AG20443 (cell line): Measurements from ENCODE around the gene JPH3.
"Not testable (repeated sequence)": the region's sequence is repeated elsewhere in the genome, so short reads cannot be mapped to it uniquely, and the experiment has no call there.

Source experiments
- DNase-seq: peaks from one replicate; pipeline ENCODE4 v3.0.0; 2012; ENCODE audit warnings: low spot score, mixed read lengths

Gene JPH3

DNA sequence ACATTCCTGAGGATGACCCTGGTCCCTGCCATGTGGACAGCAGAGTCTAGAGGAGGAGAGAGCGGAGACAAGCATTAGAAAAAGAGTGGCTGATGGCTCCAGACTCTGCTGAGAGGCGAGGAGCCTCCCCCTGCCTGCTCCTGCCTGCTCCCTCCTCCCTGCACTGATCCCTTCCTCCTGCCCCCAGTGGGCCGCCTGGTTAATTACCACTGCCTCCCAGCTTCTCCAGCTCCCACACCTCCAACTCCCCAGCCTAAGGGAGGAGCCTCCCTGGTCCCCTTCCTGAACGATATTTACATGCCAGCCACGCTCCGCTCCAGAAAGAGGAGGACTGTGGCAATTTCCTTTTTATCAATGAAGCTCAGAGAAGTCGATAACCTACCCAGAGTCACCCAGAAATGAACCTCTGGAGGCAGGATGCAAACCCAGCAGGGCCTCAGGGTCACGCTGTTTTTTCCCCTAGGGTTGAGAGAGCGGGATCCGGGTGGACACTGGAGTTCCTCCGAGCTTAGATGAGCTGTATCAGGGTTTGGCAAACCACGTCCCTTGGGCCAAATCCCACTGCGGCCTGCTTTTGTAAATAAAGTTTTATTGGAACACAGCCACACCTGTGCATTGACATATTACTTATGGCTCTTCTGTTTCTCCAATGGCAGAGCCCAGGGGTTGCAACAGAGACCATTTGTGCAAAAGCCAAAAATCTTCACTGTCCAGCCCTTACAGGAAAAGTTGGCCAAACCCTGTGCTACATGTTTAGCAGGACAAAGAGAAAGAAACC is 27.1 kb upstream of the JPH3 start:
- no peak for DNase-seq

DNA sequence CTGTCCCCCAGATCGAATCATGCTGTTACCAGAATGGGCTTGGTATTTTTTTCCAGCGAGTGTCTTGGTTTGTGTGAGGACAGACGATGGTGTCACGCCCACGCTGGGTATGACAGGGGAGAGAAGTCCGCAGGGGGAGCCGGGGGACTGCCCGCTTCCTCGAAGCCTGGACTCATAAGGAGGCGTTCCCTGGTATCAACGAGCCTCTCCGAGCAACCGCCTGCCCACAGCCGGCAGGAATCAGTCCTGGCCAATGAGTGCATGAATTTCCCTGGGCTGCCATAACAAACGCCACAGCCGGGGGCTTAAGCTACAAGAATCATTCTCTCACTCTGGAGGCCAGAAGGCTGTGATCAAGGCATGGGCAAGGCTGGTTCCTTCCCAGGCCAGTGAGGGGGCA is 26.1 kb upstream of the JPH3 start:
- DNase-seq, result no peak

DNA sequence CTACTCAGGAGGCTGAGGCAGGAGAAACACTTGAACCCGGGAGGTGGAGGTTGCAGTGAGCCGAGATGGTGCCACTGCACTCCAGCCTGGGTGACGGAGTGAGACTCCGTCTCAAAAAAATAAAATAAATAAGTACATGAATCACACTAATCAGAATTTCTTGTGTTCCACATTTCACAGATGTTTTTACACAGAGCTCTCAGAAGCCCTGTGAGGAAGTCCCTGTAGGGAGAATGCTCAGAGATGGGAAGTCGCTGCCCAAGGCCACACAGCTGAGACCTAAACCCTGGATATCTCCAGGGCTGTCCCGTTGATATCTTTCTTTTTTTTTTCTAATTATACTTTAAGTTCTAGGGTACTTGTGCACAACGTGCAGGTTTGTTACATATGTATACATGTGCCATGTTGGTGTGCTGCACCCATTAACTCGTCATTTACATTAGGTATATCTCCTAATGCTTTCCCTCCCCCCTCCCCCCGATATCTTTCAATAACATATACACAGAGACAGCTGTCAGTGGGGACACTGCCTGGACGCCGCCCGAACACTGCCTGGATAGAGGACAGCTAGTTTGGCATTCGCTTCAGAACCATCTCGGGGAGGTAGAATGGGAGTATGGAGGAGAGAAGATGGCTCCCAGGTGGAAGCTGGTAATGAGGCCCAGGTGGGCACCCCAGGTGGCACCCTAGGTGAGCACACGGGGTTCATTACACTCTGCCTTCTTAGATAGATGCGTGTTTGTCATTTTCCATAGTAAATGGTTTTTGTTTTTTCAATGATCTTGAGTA is 24.0 kb upstream of the JPH3 start:
- DNase-seq, result not testable (repeated sequence)

DNA sequence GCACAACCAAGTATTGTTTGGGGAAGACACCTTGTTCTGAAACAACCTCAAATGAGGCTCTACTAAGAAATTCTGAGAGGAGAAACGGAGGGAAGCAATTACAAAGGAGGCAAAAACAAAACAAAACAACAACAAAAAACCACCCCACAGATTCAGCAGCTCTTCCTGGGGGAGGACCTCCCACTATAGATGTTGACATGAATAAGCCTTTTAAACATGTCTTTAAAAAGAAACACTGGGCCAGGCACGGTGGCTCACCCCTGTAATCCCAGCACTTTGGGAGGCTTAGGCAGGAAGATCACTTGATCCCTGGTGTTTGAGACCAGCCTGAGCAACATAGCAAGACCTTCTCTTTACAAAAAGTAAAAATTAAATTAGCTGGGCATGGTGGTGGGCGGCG is 22.6 kb upstream of the JPH3 start:
- no peak for DNase-seq

DNA sequence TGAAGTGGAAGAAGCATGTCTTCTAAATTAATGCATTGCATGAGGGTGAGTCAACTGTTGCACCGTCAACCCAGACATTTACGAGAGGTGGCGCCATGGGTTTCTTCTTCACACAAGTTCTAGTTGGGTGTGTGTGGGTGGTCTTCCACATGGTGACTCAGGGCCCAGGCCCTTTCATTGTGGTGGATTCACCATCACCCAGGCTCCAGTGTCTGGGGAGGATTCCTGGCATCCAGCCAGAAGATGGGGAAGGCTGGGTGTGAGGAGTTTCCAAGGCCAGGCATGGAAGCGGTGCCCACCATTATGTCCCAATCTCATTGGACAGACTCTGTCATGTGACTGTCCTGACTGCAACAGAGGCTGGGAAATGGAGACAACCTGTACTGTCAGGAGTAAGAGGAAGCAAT is 21.4 kb upstream of the JPH3 start:
- no peak for DNase-seq

DNA sequence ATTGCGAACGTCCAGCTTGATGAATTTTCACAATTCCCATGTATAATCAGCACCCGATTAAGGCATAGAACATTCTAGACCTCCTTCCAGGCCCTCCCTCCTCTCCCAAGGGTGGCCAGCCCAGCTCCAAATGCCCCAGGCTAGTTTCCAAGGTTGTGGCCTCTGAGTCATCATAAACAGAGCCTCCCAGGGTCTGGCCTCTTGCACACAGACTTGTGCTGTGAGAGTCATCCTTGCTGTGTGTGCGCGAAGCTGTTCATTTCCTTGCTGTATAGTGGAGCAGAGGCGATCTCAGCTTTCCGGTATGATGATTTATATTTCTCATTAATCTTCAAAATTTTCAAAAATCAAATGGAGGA is 20.5 kb upstream of the JPH3 start:
- DNase-seq, result peak; percentile 98

GRCh38 chr16:87582216-87582965 is 19.9 kb upstream of the JPH3 start:
- peak; percentile 87 for DNase-seq

DNA sequence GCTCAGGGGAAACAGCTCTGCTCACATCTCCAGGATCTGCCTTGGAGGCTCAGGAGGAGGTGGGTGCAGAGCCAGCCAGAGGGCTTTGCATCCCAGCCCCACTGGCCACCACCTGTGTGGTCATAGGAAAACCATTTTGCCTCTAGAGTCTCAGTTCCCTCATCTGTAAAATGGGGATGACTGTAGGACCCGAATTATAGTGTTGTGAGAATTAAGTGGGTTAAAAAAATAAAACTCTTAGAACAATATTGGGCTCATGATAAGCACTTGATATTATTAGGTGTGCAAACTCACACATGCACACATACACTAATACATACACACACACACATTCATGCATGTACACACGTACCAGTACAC is 19.4 kb upstream of the JPH3 start:
- DNase-seq, result no peak

GRCh38 chr16:87583453-87584131 is 18.7 kb upstream of the JPH3 start:
- DNase-seq, result no peak

- no peak for DNase-seq
Observed at GRCh38 chr16:87584271-87584670, 18.0 kb upstream of the JPH3 start.

- DNase-seq, result no peak
Observed at GRCh38 chr16:87584975-87585374, 17.3 kb upstream of the JPH3 start.

GRCh38 chr16:87585442-87586200 is 16.7 kb upstream of the JPH3 start:
- DNase-seq, result no peak

DNA sequence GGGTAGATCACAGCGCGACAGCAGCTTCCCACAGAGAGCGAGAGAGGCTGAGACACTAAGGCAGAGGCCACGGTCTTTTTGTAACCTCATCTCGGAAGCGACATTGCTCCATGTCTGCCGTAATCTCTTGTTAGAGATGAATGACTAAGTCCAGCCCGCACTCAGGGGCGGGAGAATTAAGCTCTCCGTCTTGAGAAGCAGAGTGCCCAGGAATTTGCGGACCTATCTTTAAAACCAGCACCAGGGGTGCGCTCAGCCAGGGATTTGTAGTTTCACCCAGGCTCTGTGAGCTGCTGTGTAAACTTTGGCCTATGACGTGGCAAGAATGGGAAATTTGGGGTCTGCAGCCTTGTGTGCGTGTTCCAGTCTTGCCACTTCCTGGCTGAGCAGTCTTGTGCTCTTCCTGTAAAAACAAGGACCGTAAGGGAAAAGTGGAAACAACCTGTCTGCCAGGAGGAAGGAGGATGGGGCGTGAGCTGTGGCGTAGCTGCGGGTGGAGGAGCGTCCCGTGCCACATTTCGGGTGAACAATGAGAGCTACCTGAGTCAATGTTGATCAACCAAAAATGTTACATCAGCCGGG is 16.0 kb upstream of the JPH3 start:
- DNase-seq, result no peak

GRCh38 chr16:87587636-87588035 is 14.7 kb upstream of the JPH3 start:
- no peak for DNase-seq

GRCh38 chr16:87592018-87592712 is 10.1 kb upstream of the JPH3 start:
- DNase-seq, result no peak

DNA sequence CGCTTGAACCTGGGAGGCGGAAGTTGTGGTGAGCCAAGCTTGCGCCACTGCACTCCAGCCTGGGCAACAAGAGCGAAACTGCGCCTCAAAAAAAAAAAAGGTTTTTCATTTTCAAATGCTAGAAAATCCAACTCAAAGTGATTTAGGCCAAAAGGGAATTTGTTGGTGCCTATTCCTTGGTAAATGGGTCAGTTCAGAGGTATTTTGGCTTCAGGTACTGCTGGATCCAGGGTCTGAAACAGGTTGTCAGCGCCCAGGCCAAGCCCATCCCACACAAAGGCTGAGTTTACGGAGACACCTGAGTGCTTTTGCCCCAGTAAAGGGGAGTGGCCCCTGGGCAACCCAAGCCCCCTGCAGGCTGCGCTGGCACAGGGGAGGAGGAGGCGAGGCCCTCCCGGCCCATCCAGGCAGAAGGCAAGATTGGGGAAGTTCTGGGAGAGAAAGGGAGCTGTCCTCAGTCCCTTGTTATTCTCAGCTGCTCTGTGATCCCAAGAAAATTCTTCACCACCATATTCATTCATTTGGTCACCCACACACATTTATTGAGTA is 8.5 kb upstream of the JPH3 start:
- no peak for DNase-seq

DNA sequence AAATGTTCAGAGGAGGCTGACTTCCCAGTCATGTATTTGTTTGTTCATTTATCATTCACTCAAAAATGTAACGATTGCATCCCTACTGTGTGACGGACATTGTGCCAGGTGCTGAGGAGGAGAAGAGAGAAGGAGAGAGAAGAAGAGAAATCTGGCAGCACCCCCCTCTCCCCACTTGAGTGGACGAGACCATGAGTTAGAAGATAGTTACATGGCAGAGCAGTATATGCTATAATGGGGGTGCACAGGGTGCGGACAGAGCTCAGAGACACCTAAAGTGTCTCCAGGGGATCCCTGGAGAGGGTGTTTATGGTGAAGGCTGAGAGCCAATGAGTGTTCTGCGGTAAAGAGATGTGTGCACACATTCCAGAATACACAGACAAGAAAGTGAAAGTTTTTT is 6.6 kb upstream of the JPH3 start:
- DNase-seq, result no peak

DNA sequence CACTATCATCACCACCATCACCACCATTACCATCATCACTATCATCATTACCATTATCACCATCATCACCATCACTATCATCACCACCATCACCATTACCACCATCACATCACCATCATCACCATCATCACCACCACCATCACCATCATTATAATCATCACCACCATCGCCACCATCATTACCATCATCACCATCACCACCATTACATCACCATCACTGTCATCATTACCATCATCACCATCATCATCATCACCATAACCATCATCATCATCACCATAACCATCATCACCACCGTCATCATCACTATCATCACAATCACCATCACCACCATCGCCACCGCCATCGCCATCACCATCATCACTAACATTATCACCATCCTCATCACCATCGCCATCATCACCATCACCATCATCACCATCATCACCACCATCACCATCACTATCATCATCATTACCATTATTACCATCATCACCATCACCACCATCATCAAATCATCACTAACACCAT is 4.9 kb upstream of the JPH3 start:
- no peak for DNase-seq

GRCh38 chr16:87598431-87598830 is 3.9 kb upstream of the JPH3 start:
- DNase-seq, result no peak

DNA sequence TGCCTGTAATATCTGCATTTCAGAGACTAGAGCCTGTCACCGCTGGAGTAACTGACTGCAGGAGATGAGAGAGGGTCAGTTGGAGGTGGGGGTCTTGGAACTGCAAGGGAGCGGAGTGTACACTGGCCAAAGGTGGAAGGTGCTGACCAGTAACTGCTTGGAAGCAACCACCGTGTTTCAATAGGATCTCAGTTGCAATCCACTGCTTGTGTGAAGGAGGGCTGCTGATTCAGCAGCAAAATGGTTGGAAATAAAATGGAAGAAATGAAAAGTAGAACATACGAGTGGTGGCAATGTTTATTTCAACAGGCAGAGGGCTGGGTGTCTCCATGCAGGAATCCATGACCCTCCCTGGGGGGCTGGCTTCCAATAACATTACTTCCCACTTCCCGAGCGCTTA is 2.1 kb upstream of the JPH3 start:
- DNase-seq, result no peak
